Osteocyte (in vitro differentiated cells): Measurements from ENCODE around the gene DENND1A. TPM values are rescaled to one million over a fixed set of nuclear protein-coding genes. Genes with fewer than 3 reads are reported as not detected.

Experiments used
- DNase-seq: peaks from one replicate; pipeline ENCODE4 v3.0.0; 2021; ENCODE audit warnings: mixed read lengths; ENCODE audit not compliant: unreplicated experiment; ENCODE audit errors: extremely low spot score
- H3K27ac Mint-ChIP-seq: one replicate; pipeline ENCODE4 v1.8.0; 2021; ENCODE audit warnings: mild to moderate bottlenecking, mixed read lengths; ENCODE audit not compliant: unreplicated experiment
- H3K27me3 Mint-ChIP-seq: one replicate; pipeline ENCODE4 v1.8.0; 2021; ENCODE audit warnings: mixed read lengths; ENCODE audit not compliant: unreplicated experiment
- H3K36me3 Mint-ChIP-seq: one replicate; pipeline ENCODE4 v1.8.0; 2021; ENCODE audit warnings: mixed read lengths; ENCODE audit not compliant: unreplicated experiment
- H3K4me1 Mint-ChIP-seq: one replicate; pipeline ENCODE4 v1.8.0; 2021; ENCODE audit warnings: mixed read lengths; ENCODE audit not compliant: unreplicated experiment
- H3K4me3 Mint-ChIP-seq: one replicate; pipeline ENCODE4 v1.8.0; 2021; ENCODE audit warnings: mild to moderate bottlenecking, moderate library complexity, mixed read lengths; ENCODE audit not compliant: unreplicated experiment
- H3K9me3 Mint-ChIP-seq: one replicate; pipeline ENCODE4 v1.8.0; 2021; ENCODE audit warnings: mixed read lengths; ENCODE audit not compliant: unreplicated experiment
- CTCF ChIP-seq: fragments of 200-600 bp; sonication (generic); IDR thresholded peaks from 2 replicates; pipeline ENCODE4 v1.5.0; 2021; ENCODE audit warnings: antibody characterized with exemption, mild to moderate bottlenecking, moderate library complexity
- total RNA-seq: library from RNA; stranded (reverse); gene quantifications from 2 replicates; pipeline ENCODE4 v1.2.1, GENCODE V29; 2021

DENND1A gene
- total RNA-seq, 1 donor from 2014 or later, result 19.8 TPM

DNA sequence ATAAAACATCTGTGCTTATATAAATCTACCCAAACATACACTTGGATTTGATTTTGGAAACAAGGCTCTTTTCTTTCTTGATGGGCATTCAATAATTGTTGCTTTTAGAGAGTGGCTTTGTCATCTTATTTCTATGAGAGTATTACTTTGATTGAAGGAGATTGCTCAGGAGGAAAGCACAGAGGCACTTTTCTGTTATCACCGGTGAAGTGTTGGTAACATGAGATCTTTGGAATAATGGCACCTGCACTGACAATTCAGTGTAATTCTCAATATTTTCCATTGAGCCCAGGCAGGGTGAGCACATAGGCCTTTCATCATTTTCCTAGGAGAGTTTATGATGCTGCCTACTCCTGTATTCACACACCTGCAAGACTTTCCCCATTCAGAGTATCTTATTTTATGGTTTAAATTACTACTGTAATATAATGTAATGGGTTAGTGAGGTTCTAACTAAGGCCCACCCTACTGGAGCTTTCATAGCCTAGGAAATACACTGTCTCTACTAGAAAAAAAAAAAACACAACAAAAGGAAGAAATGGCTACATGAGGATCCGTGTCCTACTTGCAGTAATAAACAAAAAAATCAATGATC lies 244.3 kb downstream of the DENND1A start:
- H3K36me3 Mint-ChIP-seq, result peaks cover 15% of the 10 kb centered on the region
- H3K4me3 Mint-ChIP-seq, result no peak overlapping the region
- H3K9me3 Mint-ChIP-seq, result peaks cover 3% of the 10 kb centered on the region
- TF ChIP-seq CTCF, result no peak
- H3K4me1 Mint-ChIP-seq, result peaks cover 12% of the 10 kb centered on the region
- no peak for DNase-seq
- H3K27ac Mint-ChIP-seq, result no peak overlapping the region
- H3K27me3 Mint-ChIP-seq, result no peaks in the 10 kb centered on the region

DNA sequence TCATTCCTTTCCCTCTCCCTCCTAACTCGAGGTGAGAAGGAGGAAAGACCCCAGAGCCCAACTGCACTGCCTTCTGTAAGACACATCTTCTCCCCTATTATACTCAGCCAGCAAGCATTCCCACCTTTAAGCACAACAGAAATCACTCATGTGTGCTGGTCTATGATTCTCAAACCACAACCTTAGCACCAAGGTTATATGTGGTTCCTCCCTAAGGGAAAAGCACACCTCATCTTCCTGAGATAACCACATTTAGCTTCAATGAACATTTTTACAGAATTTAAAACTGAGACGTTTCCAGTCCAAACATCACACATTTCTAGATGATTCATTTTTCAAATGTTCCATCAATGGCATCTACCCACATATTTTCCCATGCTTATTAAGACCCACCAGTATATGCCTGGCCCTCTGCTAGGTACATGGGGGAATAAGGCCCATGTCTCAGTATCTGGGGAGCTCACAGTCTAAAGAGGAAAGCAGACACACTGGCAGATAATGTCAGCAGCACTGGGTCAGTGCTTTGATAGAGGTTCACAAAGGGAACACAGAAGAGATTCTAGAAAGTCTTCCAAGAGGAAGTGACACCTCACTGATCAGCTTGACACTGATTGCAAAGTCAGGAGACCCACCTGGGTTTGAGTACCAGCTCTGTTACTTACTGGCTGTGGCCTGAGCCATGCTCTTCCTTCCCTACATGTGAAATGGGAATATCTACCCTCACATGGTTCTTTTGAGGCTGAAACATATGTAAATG lies 245.4 kb downstream of the DENND1A start:
- TF ChIP-seq CTCF, result no peak
- H3K4me1 Mint-ChIP-seq, result peaks cover 14% of the 10 kb centered on the region
- no peaks in the 10 kb centered on the region for H3K27me3 Mint-ChIP-seq
- H3K27ac Mint-ChIP-seq, result no peak overlapping the region
- peaks cover 3% of the 10 kb centered on the region for H3K9me3 Mint-ChIP-seq
- H3K4me3 Mint-ChIP-seq, result no peak overlapping the region
- H3K36me3 Mint-ChIP-seq, result peaks cover 17% of the 10 kb centered on the region
- no peak for DNase-seq

- H3K9me3 Mint-ChIP-seq, result peaks cover 3% of the 10 kb centered on the region
- H3K4me1 Mint-ChIP-seq, result peaks cover 29% of the 10 kb centered on the region
- H3K27ac Mint-ChIP-seq, result no peak overlapping the region
- no peak overlapping the region for H3K4me3 Mint-ChIP-seq
- no peak for TF ChIP-seq CTCF
- no peak for DNase-seq
- H3K36me3 Mint-ChIP-seq, result peaks cover 17% of the 10 kb centered on the region
- H3K27me3 Mint-ChIP-seq, result no peaks in the 10 kb centered on the region
Measured at GRCh38 chr9:123682746-123683145, 247.2 kb downstream of the DENND1A start.

DNA sequence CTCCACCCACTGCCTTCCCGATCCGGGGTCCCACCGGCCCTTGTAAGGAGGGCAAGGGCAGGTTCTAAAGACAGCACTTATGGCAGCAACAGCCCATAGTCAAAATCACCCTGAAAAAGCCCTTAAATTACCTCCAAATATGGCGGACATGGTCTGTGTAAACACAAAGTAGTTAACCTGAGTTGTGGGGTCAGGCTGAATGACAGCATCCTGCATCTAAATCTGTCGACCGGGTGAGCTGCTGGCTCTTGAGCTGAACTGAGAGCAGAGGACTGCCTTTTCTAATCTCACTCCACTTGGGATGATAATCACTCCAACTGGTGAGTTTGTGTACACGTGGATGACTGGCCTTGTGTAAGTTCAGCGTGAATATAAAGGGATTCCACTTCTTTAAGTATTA lies 249.6 kb downstream of the DENND1A start:
- peaks cover 17% of the 10 kb centered on the region for H3K36me3 Mint-ChIP-seq
- no peak for DNase-seq
- H3K4me1 Mint-ChIP-seq, result peaks cover 20% of the 10 kb centered on the region
- no peaks in the 10 kb centered on the region for H3K27me3 Mint-ChIP-seq
- H3K4me3 Mint-ChIP-seq, result no peak overlapping the region
- H3K9me3 Mint-ChIP-seq, result peaks cover 3% of the 10 kb centered on the region
- TF ChIP-seq CTCF, result no peak
- H3K27ac Mint-ChIP-seq, result no peak overlapping the region

- DNase-seq, result no peak
- H3K27ac Mint-ChIP-seq, result no peak overlapping the region
Measured at GRCh38 chr9:123679330-123679987, 250.5 kb downstream of the DENND1A start.

More at GRCh38 chr9:123679330-123679987, 250.5 kb downstream of the DENND1A start:
- peaks cover 20% of the 10 kb centered on the region for H3K4me1 Mint-ChIP-seq
- no peak overlapping the region for H3K4me3 Mint-ChIP-seq
- no peaks in the 10 kb centered on the region for H3K27me3 Mint-ChIP-seq
- no peak for TF ChIP-seq CTCF
- peaks cover 3% of the 10 kb centered on the region for H3K9me3 Mint-ChIP-seq
- peaks cover 21% of the 10 kb centered on the region for H3K36me3 Mint-ChIP-seq
